NCI-H1417 (cell line): ENCODE data around the gene PROX2.
A peak's percentile ranks its signal among the peaks of the same experiment; 100 is the strongest.

Experiments used
- DNase-seq, 3 experiments: peaks; one replicate each; lab custom pipeline; 2025; lab: John Stamatoyannopoulos, UW

The PROX2 gene

GRCh38 chr14:74843653-74844052 lies 32.3 kb downstream of the PROX2 start:
- DNase-seq, result no peak

- no peak for DNase-seq
Observed at GRCh38 chr14:74841230-74842207, 34.4 kb downstream of the PROX2 start.

DNA sequence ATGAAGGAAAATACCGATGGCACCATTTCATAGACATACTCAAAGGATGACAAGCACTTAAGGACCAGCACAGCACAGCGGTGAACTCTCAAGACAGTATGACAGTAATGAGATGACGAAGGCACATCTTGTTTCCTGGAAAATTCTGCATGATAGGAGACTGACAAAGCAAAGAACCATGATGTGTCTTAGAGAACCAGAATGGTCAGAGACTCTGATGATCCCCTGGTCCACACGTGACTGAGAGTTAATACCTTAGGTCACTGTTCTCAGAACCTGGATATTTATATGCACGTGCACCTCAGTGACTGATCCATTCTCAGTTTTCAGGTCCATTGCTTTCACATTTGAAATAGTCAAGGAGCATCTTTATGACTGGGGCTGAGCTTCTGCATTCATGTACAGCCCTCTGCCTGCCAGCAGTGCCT lies 35.3 kb downstream of the PROX2 start:
- DNase-seq, result no peak

DNA sequence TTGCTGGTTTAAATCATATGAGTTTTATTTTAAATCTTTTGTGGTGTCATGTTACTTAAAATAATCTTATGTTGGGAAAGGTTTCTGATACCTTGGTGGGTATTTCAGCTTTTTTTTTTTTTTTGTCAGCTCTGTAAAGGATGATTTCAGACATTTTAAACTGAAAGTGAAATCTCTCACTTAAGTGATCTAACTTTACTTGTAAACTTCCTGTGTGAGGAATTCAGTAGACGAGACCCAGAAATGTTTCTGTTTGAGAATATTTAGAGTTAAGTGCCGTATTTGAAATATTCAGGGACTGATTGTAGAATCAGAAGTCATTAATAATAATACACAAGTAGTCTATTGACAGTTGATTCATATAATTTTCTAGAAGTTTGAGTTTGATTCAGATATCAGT lies 37.8 kb downstream of the PROX2 start:
- no peak for DNase-seq

GRCh38 chr14:74836251-74836960 lies 39.5 kb downstream of the PROX2 start:
- no peak for DNase-seq

- no peak for DNase-seq
Observed at GRCh38 chr14:74835645-74836250, 40.2 kb downstream of the PROX2 start.

DNA sequence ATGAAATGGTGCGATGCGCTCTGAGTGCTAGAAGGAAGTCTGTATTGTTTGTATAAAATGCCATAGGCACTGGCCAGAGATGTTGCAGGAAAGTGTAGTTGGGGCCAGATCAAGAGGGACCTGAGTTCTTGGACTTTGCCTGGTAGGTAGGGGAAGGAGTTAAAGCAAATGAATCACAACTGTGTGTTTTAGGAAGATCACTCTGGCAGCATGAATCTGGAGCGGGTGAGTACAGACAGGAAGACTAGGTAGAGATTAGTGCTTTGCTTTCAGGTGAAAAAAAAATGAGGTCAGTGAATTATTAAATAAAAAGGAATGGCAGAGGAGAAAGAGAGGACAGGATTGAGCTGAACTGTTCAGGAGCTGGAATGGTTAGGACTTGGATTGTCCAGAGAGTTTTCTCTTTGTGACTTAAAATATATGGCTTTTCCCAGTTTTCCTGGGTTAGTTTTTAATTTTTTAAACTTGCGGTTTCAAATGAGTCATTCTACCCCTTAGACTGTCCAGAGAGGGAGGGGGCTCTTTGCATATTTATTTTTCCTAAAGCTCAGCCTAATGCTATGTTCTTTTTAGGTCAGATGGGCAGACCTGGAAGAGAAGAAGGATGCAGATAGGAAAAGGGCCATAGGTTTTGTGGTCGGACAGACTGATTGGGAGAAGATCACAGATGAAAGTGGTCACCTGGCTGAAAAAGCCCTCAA lies 41.1 kb downstream of the PROX2 start:
- no peak for DNase-seq

DNA sequence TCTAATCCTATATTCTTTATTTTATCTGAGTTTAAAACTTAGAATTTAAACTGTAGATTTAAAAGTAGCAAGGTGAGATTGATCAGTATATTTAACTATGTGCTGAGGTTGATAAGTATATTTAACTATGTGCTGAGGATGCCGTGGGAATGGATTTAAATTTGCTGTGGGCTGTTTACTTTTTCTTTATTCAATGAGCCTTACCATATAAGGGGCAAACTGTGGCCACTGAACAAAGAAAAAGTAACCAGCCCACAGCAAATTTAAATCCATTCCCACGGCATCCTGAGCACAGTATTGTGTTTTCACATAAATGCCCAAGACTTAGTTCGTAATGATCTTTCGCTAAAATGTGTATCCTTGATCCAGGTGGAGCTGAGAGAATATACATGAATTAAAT lies 43.1 kb downstream of the PROX2 start:
- no peak for DNase-seq

DNA sequence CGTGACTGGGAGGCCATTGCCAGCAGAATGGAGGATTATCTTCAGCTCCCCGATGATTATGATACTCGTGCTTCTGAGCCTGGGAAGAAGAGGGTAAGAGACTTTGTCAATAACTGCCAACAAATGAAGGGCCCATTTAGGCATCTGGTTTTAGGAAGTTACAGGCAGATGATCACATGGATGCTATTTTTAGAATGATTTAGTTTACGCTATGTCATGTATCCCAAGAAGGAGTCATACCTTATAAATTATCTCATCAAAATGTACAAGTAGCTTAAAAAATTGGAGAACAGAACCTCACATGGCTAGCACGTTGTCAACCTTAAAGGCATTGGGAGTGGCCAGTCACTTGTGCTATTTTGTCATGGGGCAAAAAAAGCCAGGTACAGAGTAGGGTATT lies 46.7 kb downstream of the PROX2 start:
- DNase-seq, result no peak

DNA sequence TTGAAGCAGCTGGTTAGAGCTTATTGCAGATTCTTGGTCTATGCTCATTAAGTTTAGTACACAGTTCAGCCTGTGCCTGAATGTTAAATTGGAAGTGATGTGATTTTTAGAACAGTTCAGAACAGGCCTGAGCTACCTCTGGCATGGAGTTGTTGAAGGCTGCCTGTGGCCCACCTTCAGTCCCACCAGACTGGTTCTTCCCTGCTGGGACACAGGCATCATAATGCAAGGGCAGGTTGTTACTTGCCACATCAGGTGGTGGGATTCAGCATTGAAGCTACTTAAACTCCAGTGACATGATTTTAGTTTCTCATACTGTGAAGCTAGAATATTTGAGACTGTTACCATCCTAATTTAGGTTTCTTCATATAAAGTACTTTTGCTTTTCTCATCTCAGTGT lies 49.4 kb downstream of the PROX2 start:
- peak in 1 of 3 experiments; percentile 23 for DNase-seq
